Suppressor macrophage treated with lipopolysaccharide for 1 hour (primary cell): Measurements from ENCODE around the gene RMDN3.

Experiments
- DNase-seq, 3 donors: peaks; one replicate each; pipeline ENCODE4 v3.0.0-alpha.2; 2020 to 2022

The RMDN3 gene

GRCh38 chr15:40754883-40755811 is at the start of gene RMDN3:
TSS of gene RMDN3 (minus strand) at chr15:40755254. CDS start at chr15:40754783, 471 bp downstream.
- DNase-seq, result peak; percentile 96 to 99 (median 99)

- no peak for DNase-seq
Observed at GRCh38 chr15:40803688-40804087, 48.6 kb upstream of the RMDN3 start.

GRCh38 chr15:40803076-40803475 is 48.0 kb upstream of the RMDN3 start:
- DNase-seq, result no peak

- DNase-seq, result no peak
Observed at GRCh38 chr15:40799523-40799922, 44.5 kb upstream of the RMDN3 start.

GRCh38 chr15:40796512-40796911 is 41.5 kb upstream of the RMDN3 start:
- peak; percentile 31 to 44 (median 31) for DNase-seq

- no peak for DNase-seq
Observed at GRCh38 chr15:40796041-40796440, 41.0 kb upstream of the RMDN3 start.

- peak; percentile 67 to 79 (median 68) for DNase-seq
Observed at GRCh38 chr15:40793216-40793989, 38.3 kb upstream of the RMDN3 start.

GRCh38 chr15:40792394-40792793 is 37.3 kb upstream of the RMDN3 start:
- DNase-seq, result no peak

- DNase-seq, result no peak
Observed at GRCh38 chr15:40790718-40791117, 35.7 kb upstream of the RMDN3 start.

- DNase-seq, result no peak
Observed at GRCh38 chr15:40789999-40790398, 34.9 kb upstream of the RMDN3 start.

- DNase-seq, result no peak
Observed at GRCh38 chr15:40789119-40789518, 34.1 kb upstream of the RMDN3 start.

GRCh38 chr15:40787991-40788390 is 32.9 kb upstream of the RMDN3 start:
- no peak for DNase-seq

- peak in 1 of 3 donors; percentile 50 for DNase-seq
Observed at GRCh38 chr15:40787344-40787841, 32.3 kb upstream of the RMDN3 start.

- DNase-seq, result no peak
Observed at GRCh38 chr15:40785814-40786213, 30.8 kb upstream of the RMDN3 start.

GRCh38 chr15:40785164-40785563 is 30.1 kb upstream of the RMDN3 start:
- no peak for DNase-seq

- peak; percentile 64 to 78 (median 66) for DNase-seq
Observed at GRCh38 chr15:40782609-40783227, 27.7 kb upstream of the RMDN3 start.

GRCh38 chr15:40776537-40777141 is 21.6 kb upstream of the RMDN3 start:
- DNase-seq, result peak; percentile 70 to 79 (median 72)

GRCh38 chr15:40775740-40776536 is 20.9 kb upstream of the RMDN3 start:
- DNase-seq, result no peak

- DNase-seq, result no peak
Observed at GRCh38 chr15:40775007-40775406, 20.0 kb upstream of the RMDN3 start.

- no peak for DNase-seq
Observed at GRCh38 chr15:40773902-40774301, 18.8 kb upstream of the RMDN3 start.

GRCh38 chr15:40773496-40773895 is 18.4 kb upstream of the RMDN3 start:
- DNase-seq, result no peak

GRCh38 chr15:40772014-40772413 is 17.0 kb upstream of the RMDN3 start:
- DNase-seq, result no peak
